MM.1S (cell line): Measurements from ENCODE around the gene INSC.

Experiments
- EZH2phosphoT487 ChIP-seq: fragments of 300-600 bp; sonication (generic); IDR thresholded peaks from 2 replicates; pipeline ENCODE4 v1.6.1; 2018; ENCODE audit warnings: antibody characterized with exemption, low read length
- TF ChIP-seq, protein P1 (sequence below): fragments of 300-600 bp; sonication (generic); IDR thresholded peaks from 2 replicates; pipeline ENCODE4 v1.5.1; 2016; ENCODE audit warnings: antibody characterized with exemption, low read length, mixed read lengths

DNA sequence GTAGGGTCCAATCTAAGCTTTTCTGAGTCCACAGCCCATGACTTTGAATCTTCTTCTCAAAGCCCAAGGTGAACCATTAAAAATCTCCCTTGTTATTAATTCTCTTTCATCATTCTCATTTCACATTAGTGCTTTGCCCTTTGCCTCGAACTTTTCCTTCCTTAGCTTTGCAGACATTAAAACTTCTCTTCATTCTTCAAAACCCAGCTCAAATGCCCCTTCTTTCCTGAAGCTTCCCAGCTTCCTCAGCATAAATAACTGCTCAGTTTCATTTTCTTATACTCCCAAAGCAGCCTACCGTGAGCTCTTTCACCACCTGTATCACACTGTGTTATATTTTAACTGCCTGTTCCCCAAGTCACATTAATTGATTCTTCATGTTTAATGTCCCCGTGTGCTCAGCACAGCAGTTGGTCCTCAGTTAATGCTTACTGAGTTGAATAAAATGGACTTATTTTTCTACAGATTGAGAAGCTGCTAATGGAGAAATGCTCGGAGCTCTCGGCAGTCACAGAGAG lies 62.0 kb downstream of the INSC start:
- TF ChIP-seq EZH2phosphoT487, result no peak
- TF ChIP-seq, protein P1, sequence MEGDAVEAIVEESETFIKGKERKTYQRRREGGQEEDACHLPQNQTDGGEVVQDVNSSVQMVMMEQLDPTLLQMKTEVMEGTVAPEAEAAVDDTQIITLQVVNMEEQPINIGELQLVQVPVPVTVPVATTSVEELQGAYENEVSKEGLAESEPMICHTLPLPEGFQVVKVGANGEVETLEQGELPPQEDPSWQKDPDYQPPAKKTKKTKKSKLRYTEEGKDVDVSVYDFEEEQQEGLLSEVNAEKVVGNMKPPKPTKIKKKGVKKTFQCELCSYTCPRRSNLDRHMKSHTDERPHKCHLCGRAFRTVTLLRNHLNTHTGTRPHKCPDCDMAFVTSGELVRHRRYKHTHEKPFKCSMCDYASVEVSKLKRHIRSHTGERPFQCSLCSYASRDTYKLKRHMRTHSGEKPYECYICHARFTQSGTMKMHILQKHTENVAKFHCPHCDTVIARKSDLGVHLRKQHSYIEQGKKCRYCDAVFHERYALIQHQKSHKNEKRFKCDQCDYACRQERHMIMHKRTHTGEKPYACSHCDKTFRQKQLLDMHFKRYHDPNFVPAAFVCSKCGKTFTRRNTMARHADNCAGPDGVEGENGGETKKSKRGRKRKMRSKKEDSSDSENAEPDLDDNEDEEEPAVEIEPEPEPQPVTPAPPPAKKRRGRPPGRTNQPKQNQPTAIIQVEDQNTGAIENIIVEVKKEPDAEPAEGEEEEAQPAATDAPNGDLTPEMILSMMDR, result no peak
